NCI-H2029 treated with DMSO at 0.1 percent for 48 hours (cell line): ENCODE measurements around the gene EML5.

Source experiments
- DNase-seq: peaks from one replicate; lab custom pipeline; 2025; lab: John Stamatoyannopoulos, UW

Gene EML5

GRCh38 chr14:88707088-88707487 lies 85.7 kb downstream of the EML5 start:
- no peak for DNase-seq

DNA sequence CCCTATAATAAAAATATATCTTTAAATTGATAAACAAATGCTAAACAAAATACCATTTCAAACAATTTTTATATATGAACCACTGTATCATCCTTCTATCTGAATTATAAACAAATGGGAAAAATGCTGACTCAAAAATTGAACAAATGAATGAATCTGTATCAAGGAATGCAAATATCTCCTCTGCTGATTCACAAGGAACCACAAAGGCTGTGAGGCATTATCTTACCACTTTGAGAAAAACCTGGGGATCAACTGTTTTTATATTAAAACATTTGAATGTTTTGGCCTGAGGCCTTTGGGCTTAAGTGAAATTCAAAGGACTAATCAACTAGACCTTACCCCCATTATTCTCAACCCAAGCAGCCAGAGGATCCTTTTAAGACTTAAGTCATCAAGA lies 86.3 kb downstream of the EML5 start:
- DNase-seq, result no peak

- DNase-seq, result no peak
These were observed 94.1 kb downstream of the EML5 start for GRCh38 chr14:88698651-88699050.

GRCh38 chr14:88695870-88696269 lies 96.9 kb downstream of the EML5 start:
- no peak for DNase-seq

- no peak for DNase-seq
These were observed 104.4 kb downstream of the EML5 start for GRCh38 chr14:88688386-88688785.

GRCh38 chr14:88683119-88683518 lies 109.6 kb downstream of the EML5 start:
- no peak for DNase-seq

GRCh38 chr14:88682495-88683114 lies 110.1 kb downstream of the EML5 start:
- no peak for DNase-seq

DNA sequence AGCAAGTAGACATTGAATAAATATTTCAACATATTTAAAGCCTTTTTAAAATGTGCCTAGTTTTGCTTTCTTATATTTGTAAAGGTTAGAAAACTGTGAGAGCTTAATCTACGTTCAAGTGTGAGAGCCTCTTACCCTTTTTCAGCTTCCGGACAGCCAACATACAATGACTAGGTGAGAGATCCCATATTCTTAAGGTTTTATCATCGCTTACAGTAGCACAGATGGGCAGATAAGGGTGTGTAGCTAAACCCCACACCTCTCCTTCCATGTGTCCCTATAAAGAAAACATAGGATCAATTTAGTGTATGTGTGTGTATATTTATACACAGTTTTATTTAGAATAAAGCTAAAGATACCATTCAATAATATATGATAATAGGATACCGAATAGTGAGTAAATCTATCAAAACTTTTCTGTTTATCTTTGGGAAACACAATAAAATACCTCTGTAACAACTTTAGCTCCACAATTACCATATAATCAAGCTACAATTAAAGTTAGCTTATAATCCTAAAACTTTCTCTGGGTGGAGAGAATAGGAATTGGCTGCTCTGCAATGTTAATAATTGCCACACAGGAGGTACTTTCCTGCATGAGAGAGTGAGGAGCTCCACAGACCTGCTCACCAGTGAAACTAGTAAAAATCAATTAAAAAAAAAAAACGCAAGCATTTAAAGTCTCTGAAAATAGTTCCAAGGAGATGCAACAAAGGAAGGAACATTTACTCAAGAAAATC lies 110.8 kb downstream of the EML5 start:
- DNase-seq, result no peak

DNA sequence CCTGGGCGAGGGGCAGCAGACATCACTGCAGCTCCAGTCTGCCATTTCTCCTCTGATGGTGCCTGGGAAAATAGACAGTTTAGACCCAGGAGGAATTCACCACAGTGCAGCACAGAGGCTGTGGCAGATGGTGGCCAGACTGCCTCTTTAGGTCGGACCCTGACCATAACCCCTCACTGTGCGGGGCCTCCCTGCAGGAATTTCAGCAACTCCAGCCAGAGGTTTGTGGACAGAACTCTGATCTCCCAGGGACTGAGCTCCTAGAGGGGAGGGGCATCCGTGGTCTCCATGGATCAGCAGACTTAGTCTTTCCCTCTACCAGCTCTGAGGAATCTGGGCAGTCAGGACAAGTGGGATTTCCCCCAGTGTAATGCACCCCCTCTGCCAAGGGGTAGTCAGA lies 123.4 kb downstream of the EML5 start:
- DNase-seq, result no peak

DNA sequence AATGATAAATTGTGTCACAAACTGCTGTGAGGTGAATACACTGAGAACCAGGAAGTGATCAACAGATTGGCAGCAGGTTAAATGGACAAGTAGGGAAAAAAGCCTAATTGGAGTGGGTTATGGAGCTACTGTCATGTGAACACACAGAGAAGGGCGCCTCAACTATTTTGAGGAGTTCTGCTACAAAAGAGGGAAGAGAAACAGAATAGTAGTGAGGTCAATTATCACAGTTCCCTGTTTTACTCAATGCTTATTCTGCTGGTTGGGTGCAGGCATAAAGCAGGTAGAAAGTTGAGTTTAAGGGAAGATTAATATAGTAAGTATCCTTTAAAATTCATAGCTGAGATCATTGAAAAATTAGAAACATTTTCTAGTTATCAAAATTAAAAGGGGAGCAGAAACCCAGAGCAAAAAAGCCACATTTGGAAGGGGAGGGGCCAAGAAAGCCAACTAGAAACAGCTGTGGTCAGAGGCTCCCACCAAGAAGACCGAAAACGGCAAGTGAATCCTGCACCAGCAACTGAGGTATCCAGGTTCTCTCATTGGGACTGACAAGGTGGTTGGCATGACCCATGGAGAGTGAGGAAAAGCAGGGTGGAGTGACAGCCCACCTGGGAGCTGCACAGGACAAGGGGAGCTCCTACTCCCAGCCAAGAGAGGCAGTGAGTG lies 124.2 kb downstream of the EML5 start:
- DNase-seq, result no peak

DNA sequence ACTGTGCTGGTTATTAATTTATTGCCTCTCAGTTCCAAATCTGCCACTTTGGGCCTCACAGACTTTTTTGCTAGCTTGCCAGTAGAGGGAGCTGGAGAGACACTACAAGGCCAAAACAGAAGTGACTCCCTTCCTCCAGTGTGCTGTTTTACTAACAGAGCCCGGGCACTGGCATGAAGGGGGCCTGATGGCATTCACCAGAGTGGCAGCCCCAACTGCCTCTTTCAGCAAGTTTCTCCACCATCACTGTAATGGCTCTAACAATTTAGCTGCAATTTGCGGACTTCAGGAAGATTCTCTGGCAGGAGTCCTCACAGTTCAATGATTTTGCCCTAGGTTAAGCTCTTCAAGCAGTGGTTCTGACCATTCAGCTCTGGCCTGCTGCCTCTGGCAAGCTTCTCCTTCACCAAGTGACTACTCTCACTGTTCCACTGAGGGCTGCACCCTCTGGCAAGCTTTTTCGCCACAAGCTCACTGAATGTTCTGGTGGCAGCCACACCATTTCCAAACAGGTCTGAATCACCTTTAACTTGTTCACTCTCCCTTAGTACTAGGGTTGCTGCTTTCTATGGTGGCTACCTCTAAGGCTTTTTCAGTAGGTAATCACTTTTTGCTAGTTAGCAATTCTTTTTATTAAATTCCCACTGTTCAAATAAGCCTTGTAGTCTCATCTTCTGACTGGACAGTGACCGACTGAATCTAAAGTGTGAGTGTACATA lies 125.0 kb downstream of the EML5 start:
- peak; percentile 16 for DNase-seq

GRCh38 chr14:88660056-88660455 lies 132.7 kb downstream of the EML5 start:
- no peak for DNase-seq

GRCh38 chr14:88639221-88639620 lies 153.5 kb downstream of the EML5 start:
- DNase-seq, result no peak

DNA sequence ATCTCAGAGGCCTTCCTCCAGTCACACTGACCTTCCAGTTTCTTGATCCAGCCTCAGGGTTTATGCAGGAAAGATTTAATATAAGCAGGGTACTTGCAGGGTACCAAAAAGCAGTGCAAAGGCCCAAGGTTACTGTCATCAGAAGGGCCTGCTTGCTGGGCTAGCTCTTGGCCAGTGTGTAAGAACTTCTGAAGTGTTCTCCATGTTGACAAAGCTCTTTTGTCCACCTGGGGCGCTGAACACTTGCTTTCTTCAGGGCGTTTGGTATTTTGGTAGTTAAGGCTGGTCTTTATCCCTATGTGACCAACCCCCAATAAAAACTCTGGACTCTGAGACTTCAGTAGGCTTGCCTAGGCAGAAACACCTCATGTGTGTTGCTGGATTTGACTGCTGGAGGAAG lies 160.2 kb downstream of the EML5 start:
- DNase-seq, result no peak

DNA sequence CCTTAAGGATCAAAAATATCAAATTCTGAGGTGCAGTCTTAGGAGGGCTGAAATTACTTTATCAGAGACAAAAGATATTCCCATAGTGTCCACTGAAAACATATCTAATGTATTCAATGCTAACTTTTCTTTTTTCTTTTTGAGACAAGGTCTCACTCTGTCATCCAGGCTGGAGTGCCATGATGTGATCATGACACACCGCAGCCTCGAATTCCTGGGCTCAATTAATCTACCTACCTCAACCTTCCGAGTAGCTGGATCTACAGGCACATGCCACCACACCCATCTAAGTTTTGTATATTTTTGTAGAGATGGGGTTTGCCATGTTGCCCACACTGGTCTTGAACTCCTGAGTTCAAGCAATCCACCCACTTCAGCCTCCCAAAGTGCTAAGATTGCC lies 161.7 kb downstream of the EML5 start:
- DNase-seq, result no peak

DNA sequence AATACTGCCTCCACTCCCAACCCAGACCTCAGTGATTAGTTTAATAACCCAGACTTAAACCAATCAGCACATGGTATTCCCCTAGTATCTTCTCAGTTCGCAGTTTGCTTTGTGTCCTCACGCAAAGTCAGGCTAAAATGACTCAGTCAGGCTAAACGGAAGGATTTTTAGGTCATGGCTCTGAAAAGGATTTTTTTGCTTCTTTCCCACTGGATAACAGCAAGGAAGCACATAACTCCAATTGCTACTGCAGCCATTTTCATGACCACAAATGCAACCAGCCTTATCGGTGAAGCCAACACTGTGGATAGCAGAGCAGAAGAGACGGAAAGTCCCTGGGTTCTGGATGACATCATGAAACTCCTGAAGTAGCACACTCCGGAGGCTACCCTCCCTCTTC lies 162.2 kb downstream of the EML5 start:
- no peak for DNase-seq

DNA sequence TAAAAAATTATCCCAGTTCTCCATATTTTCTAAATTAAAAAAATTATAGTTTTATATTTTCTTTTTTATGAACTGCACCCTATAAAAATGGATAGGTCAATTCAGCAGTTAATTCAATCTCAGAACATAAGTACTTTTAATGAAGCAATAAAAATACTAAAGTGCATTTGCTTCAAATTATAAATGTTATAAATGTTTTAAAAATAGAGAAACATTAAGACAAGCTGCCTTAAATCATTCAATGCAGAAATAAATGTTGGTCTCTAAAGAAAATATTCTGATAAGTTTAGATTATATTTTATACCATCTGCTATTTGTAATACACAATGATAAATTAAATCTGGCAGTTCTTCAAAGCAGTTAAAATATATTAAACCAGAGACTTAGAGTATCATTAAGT lies 164.3 kb downstream of the EML5 start:
- no peak for DNase-seq

- DNase-seq, result no peak
These were observed 164.7 kb downstream of the EML5 start for GRCh38 chr14:88628033-88628432.

DNA sequence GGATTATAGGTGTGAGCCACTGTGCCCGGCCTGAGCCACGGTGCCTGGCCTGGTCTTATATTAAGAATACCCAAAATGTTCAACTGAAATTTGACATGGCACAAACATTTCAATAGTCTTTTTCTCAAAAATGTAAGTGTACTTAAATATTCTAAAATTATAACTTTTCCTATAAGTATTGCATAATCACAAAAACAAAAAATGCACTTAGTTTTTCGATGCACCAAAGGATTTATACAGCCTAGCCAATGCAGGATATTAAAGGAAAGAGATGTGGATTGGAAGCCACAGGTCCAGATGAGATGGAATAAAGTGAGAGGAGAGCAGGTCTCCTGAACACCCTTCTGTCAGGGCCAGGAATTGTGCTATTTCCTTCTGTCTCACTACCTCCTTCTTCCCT lies 167.1 kb downstream of the EML5 start:
- DNase-seq, result no peak

DNA sequence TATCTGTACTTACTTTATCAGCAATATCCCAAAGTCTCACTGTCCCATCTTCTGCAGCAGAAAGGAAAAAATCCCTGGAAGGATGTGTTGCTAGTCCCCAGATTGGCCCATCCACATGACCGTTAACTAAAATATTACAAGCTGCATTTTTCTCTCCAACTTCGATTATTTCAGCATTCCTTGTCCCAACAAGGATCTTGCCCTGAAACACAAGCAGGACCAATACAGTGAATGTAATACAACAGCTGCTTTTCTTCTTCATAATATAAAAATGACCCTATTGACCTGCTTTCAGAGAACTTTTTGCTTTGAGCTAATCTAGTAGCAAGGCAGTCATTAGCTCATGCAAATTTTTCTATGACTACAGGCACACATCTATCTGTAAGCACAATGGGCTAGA lies 171.7 kb downstream of the EML5 start:
- no peak for DNase-seq

- DNase-seq, result no peak
These were observed 174.3 kb downstream of the EML5 start for GRCh38 chr14:88618476-88618875.

DNA sequence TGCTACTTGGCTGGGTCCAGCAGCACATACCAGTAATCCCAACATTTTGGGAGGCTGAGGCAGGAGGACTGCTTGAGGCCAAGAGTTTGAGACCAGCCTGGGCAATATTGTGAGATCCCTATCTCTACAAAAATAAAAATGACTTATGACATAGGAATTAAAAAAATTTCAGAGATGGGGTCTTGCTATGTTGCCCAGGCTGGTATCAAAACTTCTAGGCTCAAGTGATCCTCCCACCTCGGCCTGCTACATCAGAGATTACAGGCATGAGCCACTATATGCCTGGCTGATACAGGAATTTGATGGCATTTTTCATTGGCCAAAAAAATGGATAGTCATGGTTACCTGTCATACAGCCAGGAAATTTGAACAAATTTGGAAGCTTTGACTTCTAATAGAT lies 175.3 kb downstream of the EML5 start:
- no peak for DNase-seq

GRCh38 chr14:88616697-88617096 lies 176.1 kb downstream of the EML5 start:
- DNase-seq, result no peak
